Thyroid gland (tissue), 4 donors: ENCODE data around the gene RNF217.

Source experiments
- CTCF ChIP-seq, 6 experiments: fragments of 200-600 bp in 3 of 6; fragments of 450-650 bp in 3 of 6; sonication (generic) in 3 of 6; IDR thresholded peaks; one replicate each; pipeline ENCODE4 v1.5.1; 2016 to 2019; ENCODE audit warnings: antibody characterized with exemption in 6 of 6, mild to moderate bottlenecking in 2 of 6, inconsistent platforms in 1 of 6, moderate library complexity in 1 of 6
- POLR2A ChIP-seq, 2 donors: fragments of 450-650 bp; IDR thresholded peaks; one replicate each; pipeline ENCODE4 v1.6.1; 2017; ENCODE audit warnings: antibody characterized with exemption in 2 of 2, mild to moderate bottlenecking in 2 of 2, moderate library complexity in 1 of 2

- TF ChIP-seq POLR2A (IDR thresholded peaks at IDR 0.05) (no peak), CTCF (IDR thresholded peaks at IDR 0.05) (no peak)
Measured at GRCh38 chr6:125001684-125002405, 39.6 kb downstream of the RNF217 start.
